ENCODE results near the gene SYT14.
"Not testable (repeated sequence)": the region's sequence is repeated elsewhere in the genome, so short reads cannot be mapped to it uniquely, and the experiment has no call there.

SYT14 gene

GRCh38 chr1:209962856-209963255 lies 24.8 kb downstream of the SYT14 start:
- no peak overlapping the region for H2AK5ac ChIP-seq (ENCODE audit: low read length)
- H3K18ac ChIP-seq (ENCODE audit: low read length): no peak overlapping the region
- no CpG with 5 or more reads among the region's 1 CpG for WGBS (ENCODE audit: extremely low coverage, insufficient coverage, insufficient read length)
- no peak overlapping the region for H3K14ac ChIP-seq (ENCODE audit: low read length)
- no peaks in the 10 kb centered on the region for H3K36me3 ChIP-seq (ENCODE audit: control insufficient read depth in 1 of 2, insufficient read depth in 2 of 2, low read length in 2 of 2)
- H3K79me1 ChIP-seq (ENCODE audit: low read length): no peaks in the 10 kb centered on the region
- no peak overlapping the region for H3K4me3 ChIP-seq (ENCODE audit: low read depth, low read length)
- H4K12ac ChIP-seq (ENCODE audit: low read depth, low read length): no peak overlapping the region
- no peaks in the 10 kb centered on the region for H3K27me3 ChIP-seq (ENCODE audit: insufficient read depth, low read length)
- no peaks in the 10 kb centered on the region for H3K79me2 ChIP-seq (ENCODE audit: control insufficient read depth, insufficient read depth, low read length, poor library complexity)
- H4K91ac ChIP-seq (ENCODE audit: low read depth, low read length): no peak overlapping the region
- H3K4ac ChIP-seq (ENCODE audit: low read depth, low read length): no peak overlapping the region
- no peak overlapping the region for H3K23ac ChIP-seq (ENCODE audit: low read length)
- no peak overlapping the region for H4K8ac ChIP-seq (ENCODE audit: low read depth, low read length)
- H3K4me1 ChIP-seq (ENCODE audit: control insufficient read depth in 1 of 2, insufficient read depth in 2 of 2, low read length in 2 of 2): no peaks in the 10 kb centered on the region
- no peak overlapping the region for H2AFZ ChIP-seq (ENCODE audit: insufficient read depth, low read length, poor library complexity)
- no peak for DNase-seq
- no peaks in the 10 kb centered on the region for H3K9me3 ChIP-seq (ENCODE audit: insufficient read depth, low read depth, low read length)
- no peak overlapping the region for H3K4me2 ChIP-seq (ENCODE audit: low read length)
- H3K27ac ChIP-seq (ENCODE audit: low read depth, low read length): no peak overlapping the region
- H2BK5ac ChIP-seq (ENCODE audit: low read depth, low read length, poor library complexity): no peak overlapping the region
- H2BK120ac ChIP-seq (ENCODE audit: insufficient read depth, low read length, poor library complexity): no peak overlapping the region
- H2BK12ac ChIP-seq (ENCODE audit: low read length): no peak overlapping the region
- no peak overlapping the region for H3K9ac ChIP-seq (ENCODE audit: low read length)

GRCh38 chr1:209965996-209966395 lies 28.0 kb downstream of the SYT14 start:
- no peaks in the 10 kb centered on the region for H3K79me1 ChIP-seq (ENCODE audit: low read length)
- H2BK120ac ChIP-seq (ENCODE audit: insufficient read depth, low read length, poor library complexity): no peak overlapping the region
- H3K18ac ChIP-seq (ENCODE audit: low read length): no peak overlapping the region
- no peak overlapping the region for H3K23ac ChIP-seq (ENCODE audit: low read length)
- no peak overlapping the region for H4K12ac ChIP-seq (ENCODE audit: low read depth, low read length)
- H2BK12ac ChIP-seq (ENCODE audit: low read length): no peak overlapping the region
- H4K8ac ChIP-seq (ENCODE audit: low read depth, low read length): no peak overlapping the region
- no peak for DNase-seq
- no peak overlapping the region for H2AFZ ChIP-seq (ENCODE audit: insufficient read depth, low read length, poor library complexity)
- H3K9ac ChIP-seq (ENCODE audit: low read length): no peak overlapping the region
- H2AK5ac ChIP-seq (ENCODE audit: low read length): no peak overlapping the region
- H3K79me2 ChIP-seq (ENCODE audit: control insufficient read depth, insufficient read depth, low read length, poor library complexity): no peaks in the 10 kb centered on the region
- H3K36me3 ChIP-seq (ENCODE audit: control insufficient read depth in 1 of 2, insufficient read depth in 2 of 2, low read length in 2 of 2): no peaks in the 10 kb centered on the region
- no peaks in the 10 kb centered on the region for H3K27me3 ChIP-seq (ENCODE audit: insufficient read depth, low read length)
- no peaks in the 10 kb centered on the region for H3K4me1 ChIP-seq (ENCODE audit: control insufficient read depth in 1 of 2, insufficient read depth in 2 of 2, low read length in 2 of 2)
- H4K91ac ChIP-seq (ENCODE audit: low read depth, low read length): no peak overlapping the region
- H3K14ac ChIP-seq (ENCODE audit: low read length): no peak overlapping the region
- no CpG with 5 or more reads among the region's 9 CpGs for WGBS (ENCODE audit: extremely low coverage, insufficient coverage, insufficient read length)
- H3K27ac ChIP-seq (ENCODE audit: low read depth, low read length): no peak overlapping the region
- no peak overlapping the region for H2BK5ac ChIP-seq (ENCODE audit: low read depth, low read length, poor library complexity)
- H3K9me3 ChIP-seq (ENCODE audit: insufficient read depth, low read depth, low read length): no peaks in the 10 kb centered on the region
- H3K4ac ChIP-seq (ENCODE audit: low read depth, low read length): no peak overlapping the region
- no peak overlapping the region for H3K4me2 ChIP-seq (ENCODE audit: low read length)
- no peak overlapping the region for H3K4me3 ChIP-seq (ENCODE audit: low read depth, low read length)

- H4K8ac ChIP-seq (ENCODE audit: low read depth, low read length); H3K4me3 ChIP-seq (ENCODE audit: low read depth, low read length); H3K36me3 ChIP-seq (ENCODE audit: control insufficient read depth in 1 of 2, insufficient read depth in 2 of 2, low read length in 2 of 2); H3K9ac ChIP-seq (ENCODE audit: low read length); H3K18ac ChIP-seq (ENCODE audit: low read length); H4K91ac ChIP-seq (ENCODE audit: low read depth, low read length); H3K4ac ChIP-seq (ENCODE audit: low read depth, low read length); H4K12ac ChIP-seq (ENCODE audit: low read depth, low read length); H3K14ac ChIP-seq (ENCODE audit: low read length); H3K79me2 ChIP-seq (ENCODE audit: control insufficient read depth, insufficient read depth, low read length, poor library complexity); H2BK120ac ChIP-seq (ENCODE audit: insufficient read depth, low read length, poor library complexity); H3K4me2 ChIP-seq (ENCODE audit: low read length); H3K27ac ChIP-seq (ENCODE audit: low read depth, low read length); H2BK5ac ChIP-seq (ENCODE audit: low read depth, low read length, poor library complexity); H3K4me1 ChIP-seq (ENCODE audit: control insufficient read depth in 1 of 2, insufficient read depth in 2 of 2, low read length in 2 of 2); H2AK5ac ChIP-seq (ENCODE audit: low read length); H3K9me3 ChIP-seq (ENCODE audit: insufficient read depth, low read depth, low read length); DNase-seq; H2AFZ ChIP-seq (ENCODE audit: insufficient read depth, low read length, poor library complexity); H2BK12ac ChIP-seq (ENCODE audit: low read length); H3K27me3 ChIP-seq (ENCODE audit: insufficient read depth, low read length); H3K79me1 ChIP-seq (ENCODE audit: low read length); H3K23ac ChIP-seq (ENCODE audit: low read length): not testable (repeated sequence)
- WGBS (ENCODE audit: extremely low coverage, insufficient coverage, insufficient read length): no CpG with 5 or more reads among the region's 14 CpGs
These were observed 40.7 kb downstream of the SYT14 start for GRCh38 chr1:209978721-209979120.

- Histone ChIP-seq H3K4me1 (ENCODE audit: control insufficient read depth in 1 of 2, insufficient read depth in 2 of 2, low read length in 2 of 2) (no peaks in the 10 kb centered on the region), H2BK5ac (ENCODE audit: low read depth, low read length, poor library complexity) (no peak overlapping the region), H3K79me2 (ENCODE audit: control insufficient read depth, insufficient read depth, low read length, poor library complexity) (no peaks in the 10 kb centered on the region), H3K14ac (ENCODE audit: low read length) (no peak overlapping the region), H3K4ac (ENCODE audit: low read depth, low read length) (no peak overlapping the region), H2AFZ (ENCODE audit: insufficient read depth, low read length, poor library complexity) (no peak overlapping the region), H3K36me3 (ENCODE audit: control insufficient read depth in 1 of 2, insufficient read depth in 2 of 2, low read length in 2 of 2) (no peaks in the 10 kb centered on the region), H4K91ac (ENCODE audit: low read depth, low read length) (no peak overlapping the region), H2AK5ac (ENCODE audit: low read length) (no peak overlapping the region), H3K23ac (ENCODE audit: low read length) (no peak overlapping the region), H3K18ac (ENCODE audit: low read length) (no peak overlapping the region), H2BK12ac (ENCODE audit: low read length) (no peak overlapping the region), H4K8ac (ENCODE audit: low read depth, low read length) (no peak overlapping the region), H3K4me2 (ENCODE audit: low read length) (no peak overlapping the region), H3K9ac (ENCODE audit: low read length) (no peak overlapping the region), H4K12ac (ENCODE audit: low read depth, low read length) (no peak overlapping the region), H3K4me3 (ENCODE audit: low read depth, low read length) (no peak overlapping the region), H3K27ac (ENCODE audit: low read depth, low read length) (no peak overlapping the region), H3K27me3 (ENCODE audit: insufficient read depth, low read length) (no peaks in the 10 kb centered on the region), H3K9me3 (ENCODE audit: insufficient read depth, low read depth, low read length) (peaks cover 2% of the 10 kb centered on the region), H3K79me1 (ENCODE audit: low read length) (no peaks in the 10 kb centered on the region), H2BK120ac (ENCODE audit: insufficient read depth, low read length, poor library complexity) (no peak overlapping the region)
- DNase-seq: no peak
- WGBS (ENCODE audit: extremely low coverage, insufficient coverage, insufficient read length): no CpG with 5 or more reads among the region's 3 CpGs
These were observed 45.9 kb downstream of the SYT14 start for GRCh38 chr1:209983953-209984352.
